CD14-positive monocyte (primary cell): ENCODE data around the gene B4GALNT4. TPM values are rescaled to one million over a fixed set of nuclear protein-coding genes. Genes with fewer than 3 reads are reported as not detected.
"Not testable (repeated sequence)": the region's sequence is repeated elsewhere in the genome, so short reads cannot be mapped to it uniquely, and the experiment has no call there.

Source experiments
- DNase-seq, 3 donors: peaks; one replicate each; pipeline ENCODE4 v3.0.0-alpha.2; 2011 to 2022
- H2AFZ ChIP-seq: 2 replicates; pipeline ENCODE4 v1.6.0; 2012; ENCODE audit warnings: mild to moderate bottlenecking, low read depth, low read length, inconsistent platforms; ENCODE audit not compliant: insufficient read depth, poor library complexity, severe bottlenecking
- H3K27ac ChIP-seq, 2 donors: 1 replicate in 1 of 2; 2 replicates in 1 of 2; pipeline ENCODE4 v1.5.1; 2012 to 2013; ENCODE audit warnings: low read length in 2 of 2, control low read depth in 1 of 2, inconsistent platforms in 1 of 2, low read depth in 1 of 2, mild to moderate bottlenecking in 1 of 2
- H3K27me3 ChIP-seq, 2 donors: one replicate each; pipeline versions ENCODE4 v1.6.0 to v1.6.1; 2011 to 2013; ENCODE audit warnings: low read length in 2 of 2; ENCODE audit not compliant: control insufficient read depth in 2 of 2, insufficient read depth in 2 of 2
- H3K36me3 ChIP-seq, 2 donors: replicated peaks in 1 of 2; 1 replicate in 1 of 2; 2 replicates in 1 of 2; pipeline versions ENCODE4 v1.5.1 to v1.6.1; 2012 to 2013; ENCODE audit warnings: low read length in 2 of 2, control low read depth in 1 of 2, inconsistent platforms in 1 of 2, mild to moderate bottlenecking in 1 of 2; ENCODE audit not compliant: insufficient read depth in 2 of 2, control insufficient read depth in 1 of 2
- H3K4me1 ChIP-seq, 2 donors: 1 replicate in 1 of 2; 2 replicates in 1 of 2; pipeline versions ENCODE4 v1.5.1 to v1.6.1; 2012 to 2013; ENCODE audit warnings: low read length in 2 of 2, control low read depth in 1 of 2, inconsistent platforms in 1 of 2, mild to moderate bottlenecking in 1 of 2, moderate library complexity in 1 of 2; ENCODE audit not compliant: insufficient read depth in 2 of 2, control insufficient read depth in 1 of 2
- H3K4me2 ChIP-seq: replicated peaks from 2 replicates; pipeline ENCODE3; 2012; ENCODE audit warnings: low read length, moderate library complexity, mild to moderate bottlenecking; ENCODE audit not compliant: poor library complexity, severe bottlenecking; ENCODE audit errors: extremely low read depth
- H3K4me3 ChIP-seq, 3 experiments: fragments of 200-600 bp in 1 of 3; sonication (generic) in 1 of 3; replicated peaks in 1 of 3; 1 replicate in 2 of 3; 2 replicates in 1 of 3; pipeline ENCODE4 v1.5.1; 2011 to 2013; ENCODE audit warnings: low read length in 3 of 3, mild to moderate bottlenecking in 3 of 3, control low read depth in 2 of 3, low read depth in 2 of 3, inconsistent platforms in 1 of 3, moderate library complexity in 1 of 3
- H3K79me2 ChIP-seq: 2 replicates; pipeline ENCODE4 v1.6.0; 2012; ENCODE audit warnings: mild to moderate bottlenecking, control low read depth, inconsistent platforms, low read length, moderate library complexity; ENCODE audit not compliant: insufficient read depth
- H3K9ac ChIP-seq: 2 replicates; pipeline ENCODE4 v1.6.0; 2017; ENCODE audit warnings: low read length, mild to moderate bottlenecking; ENCODE audit not compliant: insufficient read depth, poor library complexity, severe bottlenecking
- H3K9me3 ChIP-seq, 2 donors: replicated peaks in 1 of 2; 1 replicate in 1 of 2; 2 replicates in 1 of 2; pipeline versions ENCODE4 v1.5.1 to v1.6.1; 2012 to 2013; ENCODE audit warnings: low read length in 2 of 2, control low read depth in 1 of 2; ENCODE audit not compliant: control insufficient read depth in 1 of 2, insufficient read depth in 1 of 2
- H4K20me1 ChIP-seq: 2 replicates; pipeline ENCODE4 v1.6.0; 2012; ENCODE audit warnings: mild to moderate bottlenecking, low read length, control low read depth, moderate library complexity; ENCODE audit not compliant: insufficient read depth
- H3K27ac Mint-ChIP-seq, 7 donors: one replicate each; pipeline ENCODE4 v1.8.0; 2020; ENCODE audit warnings: mild to moderate bottlenecking in 7 of 7, mixed read lengths in 7 of 7, moderate library complexity in 6 of 7, inconsistent platforms in 2 of 7
- H3K27me3 Mint-ChIP-seq, 3 donors: one replicate each; pipeline ENCODE4 v1.8.0; 2021 to 2022; ENCODE audit warnings: low read depth in 3 of 3, mild to moderate bottlenecking in 3 of 3, mixed read lengths in 3 of 3, moderate library complexity in 3 of 3, inconsistent platforms in 1 of 3
- H3K36me3 Mint-ChIP-seq, 2 donors: one replicate each; pipeline ENCODE4 v1.8.0; 2020; ENCODE audit warnings: mixed read lengths in 2 of 2, inconsistent platforms in 1 of 2, mild to moderate bottlenecking in 1 of 2
- H3K4me1 Mint-ChIP-seq: one replicate; pipeline ENCODE4 v1.8.0; 2020; ENCODE audit warnings: mild to moderate bottlenecking, mixed read lengths
- H3K4me3 Mint-ChIP-seq, 2 donors: one replicate each; pipeline ENCODE4 v1.8.0; 2020; ENCODE audit warnings: mild to moderate bottlenecking in 2 of 2, mixed read lengths in 2 of 2, moderate library complexity in 1 of 2
- H3K9me3 Mint-ChIP-seq, 7 donors: one replicate each; pipeline ENCODE4 v1.8.0; 2020 to 2022; ENCODE audit warnings: mixed read lengths in 7 of 7, mild to moderate bottlenecking in 6 of 7, moderate library complexity in 6 of 7, inconsistent platforms in 2 of 7
- CTCF ChIP-seq: fragments of 200-600 bp; IDR thresholded peaks from one replicate; pipeline ENCODE4 v1.8.0; 2022; ENCODE audit warnings: antibody characterized with exemption, mild to moderate bottlenecking
- WGBS: methylation state at CpG from one replicate; pipeline ENCODE4 v1.1.5; 2013; ENCODE audit warnings: missing lambda C conversion rate; ENCODE audit not compliant: insufficient coverage; 5-methylcytosine and 5-hydroxymethylcytosine counted together
- intact Hi-C, 2 donors: fragments of 100-400 bp; cut with micrococcal nuclease; formaldehyde crosslinking; loops; one replicate each; pipeline versions ENCODE4 v1.15.0 to v1.15.1; 2023
- polyA plus RNA-seq, 3 donors: library from polyadenylated mRNA; depleted of rRNA in 1 of 3; unstranded in 2 of 3; stranded (reverse) in 1 of 3; fragments of 300-500 nt in 2 of 3; fragments of >200 nt in 1 of 3; fragmentation: Illumina TruSeq in 2 of 3; gene quantifications; 1 replicate in 2 of 3; 2 replicates in 1 of 3; pipeline ENCODE4 v1.2.3, GENCODE V29; 2012 to 2021

The B4GALNT4 gene
- polyA plus RNA-seq, 3 donors, result not detected

- Mint-ChIP-seq H3K4me3 (no peak overlapping the region), H3K36me3 (peaks cover 0 to 2% of the 10 kb centered on the region in 2 donors)
These were observed 18.0 kb downstream of the B4GALNT4 start for GRCh38 chr11:387193-387793.

GRCh38 chr11:389369-389768, 20.1 kb downstream of the B4GALNT4 start:
- WGBS, result no CpG with 5 or more reads among the region's 17 CpGs

More at GRCh38 chr11:387193-387793, 18.0 kb downstream of the B4GALNT4 start:
- H3K79me2 ChIP-seq, result no peaks in the 10 kb centered on the region
- H4K20me1 ChIP-seq, result no peaks in the 10 kb centered on the region
- TF ChIP-seq CTCF, result no peak
- peaks cover 13 to 21% of the 10 kb centered on the region in 2 donors for H3K9me3 ChIP-seq
- Mint-ChIP-seq H3K4me1 (no peaks in the 10 kb centered on the region), H3K27me3 (peaks cover 9 to 16% (median 13%) of the 10 kb centered on the region in 3 donors), H3K9me3 (peaks cover 16 to 24% (median 20%) of the 10 kb centered on the region in 7 donors), H3K27ac (no peak overlapping the region)
- no peak overlapping the region for H3K4me3 ChIP-seq
- H2AFZ ChIP-seq, result no peak overlapping the region
- peaks cover 0 to 3% of the 10 kb centered on the region in 2 donors for H3K27me3 ChIP-seq
- H3K27ac ChIP-seq, result no peak overlapping the region
- intact Hi-C loops, result no loop called here
- no peak for DNase-seq
- WGBS, result 47% methylated on average over 3 of the region's 4 CpGs
- H3K4me1 ChIP-seq, result no peaks in the 10 kb centered on the region
- no peak overlapping the region for H3K4me2 ChIP-seq
- no peaks in the 10 kb centered on the region for H3K36me3 ChIP-seq
- no peak overlapping the region for H3K9ac ChIP-seq

More at GRCh38 chr11:389369-389768, 20.1 kb downstream of the B4GALNT4 start:
- H4K20me1 ChIP-seq, H3K36me3 ChIP-seq, H3K4me1 ChIP-seq, DNase-seq, H3K4me3 Mint-ChIP-seq, H3K79me2 ChIP-seq, H3K4me3 ChIP-seq, H2AFZ ChIP-seq, H3K4me1 Mint-ChIP-seq, H3K4me2 ChIP-seq, H3K27ac ChIP-seq, H3K27ac Mint-ChIP-seq, intact Hi-C loops, H3K27me3 ChIP-seq, H3K36me3 Mint-ChIP-seq, H3K9ac ChIP-seq: not testable (repeated sequence)
- peaks cover 13 to 21% of the 10 kb centered on the region in 2 donors for H3K9me3 ChIP-seq
- Mint-ChIP-seq H3K27me3 (peaks cover 5 to 12% (median 6%) of the 10 kb centered on the region in 3 donors), H3K9me3 (peaks cover 16 to 24% (median 18%) of the 10 kb centered on the region in 7 donors)
